GM13977 (cell line): ENCODE results near the gene AKAP7.

Source experiments
- DNase-seq: peaks from one replicate; pipeline ENCODE4 v3.0.0; 2012; ENCODE audit warnings: low spot score
- in situ Hi-C: fragments of 300-500 bp; cut with MboI; formaldehyde crosslinking; loops from one replicate; pipeline ENCODE4 v1.12.0; 2022; ENCODE audit warnings: low sequenced_read_pairs, low pct_unique_long_range_greater_than_20kb, mixed read lengths, inconsistent platforms; ENCODE audit not compliant: unreplicated experiment
- TF ChIP-seq, protein P1 (sequence below): IDR thresholded peaks from 2 replicates; pipeline ENCODE4 v1.5.1; 2012; ENCODE audit warnings: mild to moderate bottlenecking, control low read depth; ENCODE audit not compliant: insufficient read depth; ENCODE audit errors: extremely low read depth, missing control alignments

The AKAP7 gene

DNA sequence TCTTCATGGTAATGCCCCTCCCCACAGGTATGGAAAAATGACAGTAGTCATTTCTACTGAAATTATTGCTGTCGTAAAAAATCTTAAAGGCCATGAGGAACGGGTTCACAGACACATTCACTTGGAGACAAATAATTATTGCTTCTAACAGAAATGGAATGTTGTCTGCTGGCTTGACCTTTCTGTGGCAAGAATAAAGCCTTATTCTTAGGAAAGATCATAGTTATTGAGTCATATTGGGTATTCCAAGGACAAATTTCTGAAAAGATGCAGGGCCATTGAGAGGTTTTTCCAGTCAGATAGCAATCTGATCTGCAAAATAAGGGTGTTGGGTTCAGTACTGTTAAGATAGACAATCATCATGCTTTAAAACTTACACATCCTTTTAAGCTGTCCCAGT lies 29.2 kb downstream of the AKAP7 start:
- TF ChIP-seq, protein P1, sequence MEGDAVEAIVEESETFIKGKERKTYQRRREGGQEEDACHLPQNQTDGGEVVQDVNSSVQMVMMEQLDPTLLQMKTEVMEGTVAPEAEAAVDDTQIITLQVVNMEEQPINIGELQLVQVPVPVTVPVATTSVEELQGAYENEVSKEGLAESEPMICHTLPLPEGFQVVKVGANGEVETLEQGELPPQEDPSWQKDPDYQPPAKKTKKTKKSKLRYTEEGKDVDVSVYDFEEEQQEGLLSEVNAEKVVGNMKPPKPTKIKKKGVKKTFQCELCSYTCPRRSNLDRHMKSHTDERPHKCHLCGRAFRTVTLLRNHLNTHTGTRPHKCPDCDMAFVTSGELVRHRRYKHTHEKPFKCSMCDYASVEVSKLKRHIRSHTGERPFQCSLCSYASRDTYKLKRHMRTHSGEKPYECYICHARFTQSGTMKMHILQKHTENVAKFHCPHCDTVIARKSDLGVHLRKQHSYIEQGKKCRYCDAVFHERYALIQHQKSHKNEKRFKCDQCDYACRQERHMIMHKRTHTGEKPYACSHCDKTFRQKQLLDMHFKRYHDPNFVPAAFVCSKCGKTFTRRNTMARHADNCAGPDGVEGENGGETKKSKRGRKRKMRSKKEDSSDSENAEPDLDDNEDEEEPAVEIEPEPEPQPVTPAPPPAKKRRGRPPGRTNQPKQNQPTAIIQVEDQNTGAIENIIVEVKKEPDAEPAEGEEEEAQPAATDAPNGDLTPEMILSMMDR = no peak
- DNase-seq = no peak
- in situ Hi-C loops = no loop called here

DNA sequence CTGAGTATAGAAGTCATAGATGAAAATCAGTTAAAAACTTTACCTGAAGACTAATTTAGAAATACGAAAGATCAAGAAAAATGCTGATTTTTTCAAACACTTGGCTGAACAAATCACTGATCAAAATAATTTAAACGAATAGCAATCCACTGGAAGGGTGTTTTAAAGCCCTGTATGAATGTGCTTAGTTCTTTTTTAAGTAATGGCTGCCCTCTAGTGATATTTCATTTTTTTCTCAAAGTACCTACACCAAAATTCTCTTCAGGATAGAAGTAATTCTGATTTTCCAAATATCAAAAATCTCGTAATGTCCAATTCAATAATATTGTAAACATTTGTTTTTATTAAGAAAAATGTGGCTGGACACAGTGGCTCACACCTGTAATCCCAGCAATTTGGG lies 32.5 kb downstream of the AKAP7 start:
- no peak for DNase-seq
- in situ Hi-C loops = no loop called here
- TF ChIP-seq, protein P1 = peak; percentile 7

DNA sequence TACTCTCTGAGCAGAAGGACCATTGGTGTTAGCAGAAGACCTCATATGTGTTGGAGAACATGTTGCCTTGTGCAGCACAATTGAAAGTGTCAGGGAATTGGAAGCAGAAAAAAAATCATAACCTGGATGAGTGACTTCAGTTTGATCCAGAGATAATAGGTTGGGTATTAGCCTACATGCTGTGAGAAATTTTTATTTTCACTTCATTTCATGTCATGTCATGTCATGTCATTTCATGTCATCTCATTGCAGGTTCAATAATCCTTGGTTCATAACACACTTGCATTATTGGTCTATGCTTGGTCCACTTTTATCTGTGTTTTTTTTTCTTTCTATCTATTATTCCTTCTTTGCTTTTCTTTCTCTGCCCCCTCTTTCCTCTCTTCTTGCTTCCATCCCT lies 34.3 kb downstream of the AKAP7 start:
- TF ChIP-seq, protein P1 = no peak
- DNase-seq = no peak
- in situ Hi-C loops = no loop called here

DNA sequence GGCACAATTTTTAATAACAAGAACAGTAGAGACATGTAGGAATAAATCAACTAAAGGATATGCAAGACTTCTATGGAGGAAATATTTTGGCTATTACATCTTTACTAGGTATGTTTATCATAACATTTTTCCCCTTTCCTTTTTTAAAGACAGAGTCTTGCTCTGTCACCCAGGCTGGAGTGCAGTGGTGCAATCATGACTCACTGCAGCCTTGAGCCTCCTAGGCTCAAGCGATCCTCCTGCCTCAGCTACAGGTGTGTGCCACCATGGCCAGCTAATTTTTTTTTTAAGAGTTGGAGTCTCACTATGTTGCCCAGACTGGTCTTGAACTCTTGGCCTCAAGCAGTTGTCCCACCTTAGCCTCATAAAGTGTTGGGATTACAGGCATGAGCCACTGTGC lies 37.0 kb downstream of the AKAP7 start:
- no peak for DNase-seq
- TF ChIP-seq, protein P1 = no peak
- in situ Hi-C loops = no loop called here

DNA sequence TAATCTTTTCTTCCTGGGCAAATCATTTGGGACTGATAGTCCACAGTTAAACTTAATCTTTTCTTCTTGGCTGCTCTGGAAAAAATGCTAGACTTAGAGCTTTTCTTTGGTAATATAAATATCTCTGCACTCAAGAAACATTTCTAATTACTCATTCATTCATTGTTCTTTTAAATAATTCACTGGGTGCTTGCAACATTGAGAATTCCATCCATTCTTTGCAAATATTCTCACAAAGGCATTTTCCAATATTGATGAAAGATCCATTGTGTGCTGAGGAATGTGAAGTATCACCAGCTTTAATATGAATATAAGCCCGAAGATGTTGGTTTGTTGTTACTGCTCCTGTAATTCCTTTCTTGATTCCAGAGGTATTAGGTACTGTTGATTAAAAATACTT lies 38.4 kb downstream of the AKAP7 start:
- TF ChIP-seq, protein P1 = no peak
- in situ Hi-C loops = no loop called here
- DNase-seq = no peak

DNA sequence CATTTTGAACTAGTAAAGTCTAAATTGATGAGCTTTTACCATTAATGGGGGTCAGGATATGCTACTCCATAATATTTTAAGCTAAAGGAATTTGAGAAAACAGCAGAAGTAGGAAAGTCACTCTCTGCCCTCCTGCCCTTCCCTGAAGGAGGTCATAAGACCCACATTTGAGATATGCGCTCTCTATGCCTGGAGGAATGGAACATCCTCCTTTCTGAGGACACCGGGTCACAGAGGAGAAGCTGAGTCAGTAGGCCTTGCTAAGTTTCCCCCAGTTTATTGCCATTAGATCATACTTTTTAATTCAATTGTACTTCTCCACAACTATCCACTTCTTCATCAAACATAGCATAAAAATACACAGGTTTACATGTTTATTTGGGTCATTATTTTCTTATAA lies 40.3 kb downstream of the AKAP7 start:
- in situ Hi-C loops = loop anchor here (25.0 kb wide), 1 partner anchor 362 kb away; no protein-coding TSS in a partner anchor
- no peak for DNase-seq
- TF ChIP-seq, protein P1 = no peak

DNA sequence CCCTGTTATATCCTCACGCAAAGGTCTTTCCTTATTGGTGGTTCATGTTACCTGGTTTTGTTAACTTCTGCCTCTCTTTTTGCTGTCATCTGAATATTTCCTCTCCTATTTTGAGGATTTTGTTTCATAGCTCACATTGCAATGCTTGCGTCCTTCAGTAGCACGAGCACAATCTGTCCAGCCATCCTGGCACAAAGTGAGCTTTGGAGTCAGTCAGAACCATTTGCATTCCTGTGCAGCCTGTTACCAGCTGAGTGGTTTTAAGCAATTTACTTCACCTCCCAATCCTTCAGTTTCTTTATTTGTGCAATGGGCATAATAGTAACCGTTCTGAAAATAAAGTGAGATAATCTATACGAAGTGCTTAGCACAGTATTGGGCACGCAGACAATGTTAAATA lies 42.7 kb downstream of the AKAP7 start:
- TF ChIP-seq, protein P1 = no peak
- in situ Hi-C loops = loop anchor here (25.0 kb wide), 1 partner anchor 359 kb away; no protein-coding TSS in a partner anchor
- DNase-seq = no peak
